ENCODE measurements around the gene GYS2.

The GYS2 gene

GRCh38 chr12:21523148-21523547 is 81.5 kb downstream of the GYS2 start:
- DNase-seq (ENCODE audit: low spot score), result no peak
- Histone ChIP-seq H3K9me3 (ENCODE audit: severe bottlenecking) (no peaks in the 10 kb centered on the region), H3K4me1 (ENCODE audit: insufficient read depth, poor library complexity, severe bottlenecking) (peaks cover 7% of the 10 kb centered on the region), H3K4me3 (ENCODE audit: severe bottlenecking) (no peak overlapping the region), H3K36me3 (ENCODE audit: low read depth) (no peaks in the 10 kb centered on the region), H3K27ac (ENCODE audit: poor library complexity, severe bottlenecking) (no peak overlapping the region), H3K27me3 (ENCODE audit: insufficient read depth, poor library complexity, severe bottlenecking) (no peaks in the 10 kb centered on the region)
- TF ChIP-seq CTCF (IDR thresholded peaks at IDR 0.05; ENCODE audit: poor library complexity, severe bottlenecking), result no peak
- no peak for ATAC-seq (ENCODE audit: low read depth)

- no peak for ATAC-seq (ENCODE audit: low read depth)
- no peak overlapping the region for H3K27ac ChIP-seq (ENCODE audit: poor library complexity, severe bottlenecking)
- H3K36me3 ChIP-seq (ENCODE audit: low read depth), result peaks cover 4% of the 10 kb centered on the region; the same call in 1 of the 2 replicates
- peaks cover 7% of the 10 kb centered on the region for H3K4me1 ChIP-seq (ENCODE audit: insufficient read depth, poor library complexity, severe bottlenecking)
- no peak for DNase-seq (ENCODE audit: low spot score)
- no peaks in the 10 kb centered on the region for H3K27me3 ChIP-seq (ENCODE audit: insufficient read depth, poor library complexity, severe bottlenecking)
- no peaks in the 10 kb centered on the region for H3K9me3 ChIP-seq (ENCODE audit: severe bottlenecking)
- H3K4me3 ChIP-seq (ENCODE audit: severe bottlenecking), result no peak overlapping the region
- no peak for TF ChIP-seq CTCF (IDR thresholded peaks at IDR 0.05; ENCODE audit: poor library complexity, severe bottlenecking)
Observed at GRCh38 chr12:21521541-21521940, 83.1 kb downstream of the GYS2 start.

GRCh38 chr12:21518451-21518850 is 86.2 kb downstream of the GYS2 start:
- no peaks in the 10 kb centered on the region for H3K9me3 ChIP-seq (ENCODE audit: severe bottlenecking)
- no peaks in the 10 kb centered on the region for H3K27me3 ChIP-seq (ENCODE audit: insufficient read depth, poor library complexity, severe bottlenecking)
- no peaks in the 10 kb centered on the region for H3K4me1 ChIP-seq (ENCODE audit: insufficient read depth, poor library complexity, severe bottlenecking)
- H3K36me3 ChIP-seq (ENCODE audit: low read depth), result peaks cover 4% of the 10 kb centered on the region; the same call in 1 of the 2 replicates
- H3K4me3 ChIP-seq (ENCODE audit: severe bottlenecking), result no peak overlapping the region
- no peak for TF ChIP-seq CTCF (IDR thresholded peaks at IDR 0.05; ENCODE audit: poor library complexity, severe bottlenecking)
- no peak for DNase-seq (ENCODE audit: low spot score)
- no peak for ATAC-seq (ENCODE audit: low read depth)
- no peak overlapping the region for H3K27ac ChIP-seq (ENCODE audit: poor library complexity, severe bottlenecking)

GRCh38 chr12:21516281-21516680 is 88.4 kb downstream of the GYS2 start:
- peaks cover 13% of the 10 kb centered on the region; the same call in 1 of the 2 replicates for H3K36me3 ChIP-seq (ENCODE audit: low read depth)
- no peaks in the 10 kb centered on the region for H3K27me3 ChIP-seq (ENCODE audit: insufficient read depth, poor library complexity, severe bottlenecking)
- no peaks in the 10 kb centered on the region for H3K9me3 ChIP-seq (ENCODE audit: severe bottlenecking)
- DNase-seq (ENCODE audit: low spot score), result no peak
- no peak for ATAC-seq (ENCODE audit: low read depth)
- no peaks in the 10 kb centered on the region for H3K4me1 ChIP-seq (ENCODE audit: insufficient read depth, poor library complexity, severe bottlenecking)
- H3K27ac ChIP-seq (ENCODE audit: poor library complexity, severe bottlenecking), result no peak overlapping the region
- H3K4me3 ChIP-seq (ENCODE audit: severe bottlenecking), result no peak overlapping the region
- no peak for TF ChIP-seq CTCF (IDR thresholded peaks at IDR 0.05; ENCODE audit: poor library complexity, severe bottlenecking)

GRCh38 chr12:21509768-21510167 is 94.9 kb downstream of the GYS2 start:
- DNase-seq (ENCODE audit: low spot score) (no peak), ATAC-seq (ENCODE audit: low read depth) (no peak)
- no peak overlapping the region for H3K4me3 ChIP-seq (ENCODE audit: severe bottlenecking)
- no peaks in the 10 kb centered on the region for H3K27me3 ChIP-seq (ENCODE audit: insufficient read depth, poor library complexity, severe bottlenecking)
- no peaks in the 10 kb centered on the region for H3K9me3 ChIP-seq (ENCODE audit: severe bottlenecking)
- H3K4me1 ChIP-seq (ENCODE audit: insufficient read depth, poor library complexity, severe bottlenecking), result no peaks in the 10 kb centered on the region
- peaks cover 20% of the 10 kb centered on the region; the same call in 1 of the 2 replicates for H3K36me3 ChIP-seq (ENCODE audit: low read depth)
- no peak for TF ChIP-seq CTCF (IDR thresholded peaks at IDR 0.05; ENCODE audit: poor library complexity, severe bottlenecking)
- no peak overlapping the region for H3K27ac ChIP-seq (ENCODE audit: poor library complexity, severe bottlenecking)

Data from RWPE2 (cell line).